Neural crest cell (in vitro differentiated cells): ENCODE measurements around the gene RAB35. TPM values are rescaled to one million over a fixed set of nuclear protein-coding genes. Genes with fewer than 3 reads are reported as not detected.
A peak's percentile ranks its signal among the peaks of the same experiment; 100 is the strongest.

ENCODE experiments used
- DNase-seq: peaks from one replicate; pipeline ENCODE4 v3.0.0; 2021; ENCODE audit warnings: low read depth, mixed read lengths, low spot score
- H3K27ac Mint-ChIP-seq: one replicate; pipeline ENCODE4 v1.8.0; 2021; ENCODE audit warnings: mild to moderate bottlenecking, mixed read lengths; ENCODE audit not compliant: unreplicated experiment
- H3K27me3 Mint-ChIP-seq: 2 replicates; pipeline ENCODE4 v1.8.0; 2021; ENCODE audit warnings: low read depth, mild to moderate bottlenecking, mixed read lengths
- H3K36me3 Mint-ChIP-seq: 2 replicates; pipeline ENCODE4 v1.8.0; 2021; ENCODE audit warnings: low read depth, mild to moderate bottlenecking, mixed read lengths
- H3K4me1 Mint-ChIP-seq: 2 replicates; pipeline ENCODE4 v1.8.0; 2021; ENCODE audit warnings: mixed read lengths
- H3K4me3 Mint-ChIP-seq: one replicate; pipeline ENCODE4 v1.8.0; 2021; ENCODE audit warnings: mild to moderate bottlenecking, mixed read lengths
- H3K9me3 Mint-ChIP-seq: 2 replicates; pipeline ENCODE4 v1.8.0; 2021; ENCODE audit warnings: mixed read lengths
- long read RNA-seq: library from polyadenylated mRNA; unstranded; transcript quantifications from one replicate; pipeline ENCODE4 v2.0.0, GENCODE V29; 2020
- total RNA-seq: library from RNA; stranded (reverse); gene quantifications from 2 replicates; pipeline ENCODE4 v1.2.1, GENCODE V29; 2021
- TF ChIP-seq, protein P1 (sequence below): fragments of 200-600 bp; sonication (generic); conservative IDR thresholded peaks from 2 replicates; pipeline ENCODE4 v1.5.0; 2021; ENCODE audit warnings: antibody characterized with exemption, mild to moderate bottlenecking

Gene RAB35
- 45.1 and 54.1 TPM in 2 replicates for total RNA-seq
- long read RNA-seq, result 0 reads

DNA sequence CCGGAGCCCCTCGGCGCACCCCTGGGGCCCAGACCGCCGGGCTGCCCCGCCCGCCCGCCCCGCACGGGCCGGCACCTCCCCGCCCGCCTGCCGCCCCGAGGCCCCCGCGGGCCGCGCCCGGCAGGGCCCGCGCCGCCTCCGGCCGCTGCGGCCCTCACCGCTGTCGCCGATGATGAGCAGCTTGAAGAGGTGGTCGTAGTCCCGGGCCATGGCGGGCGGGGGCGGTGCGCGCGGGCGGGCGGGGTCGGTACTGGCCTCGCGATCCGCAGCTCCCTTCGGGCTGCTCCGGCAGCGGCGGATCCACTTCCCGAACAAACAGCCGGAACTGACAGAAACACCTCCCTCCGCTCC is at the start of gene RAB35:
Gene RAB35, minus strand, starts transcription at position 313 of the 351 bp plus-strand sequence. Its CDS starts 103 bp downstream, at position 210.
- H3K27me3 Mint-ChIP-seq, result no peaks in the 10 kb centered on the region
- TF ChIP-seq, protein P1, sequence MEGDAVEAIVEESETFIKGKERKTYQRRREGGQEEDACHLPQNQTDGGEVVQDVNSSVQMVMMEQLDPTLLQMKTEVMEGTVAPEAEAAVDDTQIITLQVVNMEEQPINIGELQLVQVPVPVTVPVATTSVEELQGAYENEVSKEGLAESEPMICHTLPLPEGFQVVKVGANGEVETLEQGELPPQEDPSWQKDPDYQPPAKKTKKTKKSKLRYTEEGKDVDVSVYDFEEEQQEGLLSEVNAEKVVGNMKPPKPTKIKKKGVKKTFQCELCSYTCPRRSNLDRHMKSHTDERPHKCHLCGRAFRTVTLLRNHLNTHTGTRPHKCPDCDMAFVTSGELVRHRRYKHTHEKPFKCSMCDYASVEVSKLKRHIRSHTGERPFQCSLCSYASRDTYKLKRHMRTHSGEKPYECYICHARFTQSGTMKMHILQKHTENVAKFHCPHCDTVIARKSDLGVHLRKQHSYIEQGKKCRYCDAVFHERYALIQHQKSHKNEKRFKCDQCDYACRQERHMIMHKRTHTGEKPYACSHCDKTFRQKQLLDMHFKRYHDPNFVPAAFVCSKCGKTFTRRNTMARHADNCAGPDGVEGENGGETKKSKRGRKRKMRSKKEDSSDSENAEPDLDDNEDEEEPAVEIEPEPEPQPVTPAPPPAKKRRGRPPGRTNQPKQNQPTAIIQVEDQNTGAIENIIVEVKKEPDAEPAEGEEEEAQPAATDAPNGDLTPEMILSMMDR, result no peak
- peak within 1 kb of the TSS; percentile 97 for H3K27ac Mint-ChIP-seq
- DNase-seq, result no peak
- no peaks in the 10 kb centered on the region for H3K9me3 Mint-ChIP-seq
- peak within 1 kb of the TSS; percentile 92 for H3K4me3 Mint-ChIP-seq
- no peaks in the 10 kb centered on the region for H3K36me3 Mint-ChIP-seq
- peaks cover 45% of the 10 kb centered on the region for H3K4me1 Mint-ChIP-seq

DNA sequence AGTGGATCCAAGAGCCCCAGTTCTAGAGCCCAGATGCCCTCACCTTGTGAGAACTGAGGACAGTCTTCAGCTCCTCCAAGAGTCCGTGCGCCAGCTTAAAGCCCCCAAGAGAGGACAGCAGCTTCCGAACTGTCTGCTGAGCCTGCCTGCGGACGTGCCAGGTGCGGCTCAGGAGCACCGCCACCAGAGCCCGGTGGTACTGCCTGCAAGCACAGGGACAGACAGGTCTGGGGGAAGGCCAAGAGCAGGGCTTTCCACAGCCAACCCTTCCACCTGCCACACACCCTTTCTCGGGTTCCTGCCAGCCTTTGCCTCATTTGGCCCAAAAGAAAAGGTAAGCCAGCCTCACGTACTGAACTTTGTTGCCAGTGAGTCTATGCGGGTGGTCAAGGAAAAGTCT is 47.7 kb upstream of the RAB35 start:
- Mint-ChIP-seq H3K4me1 (no peaks in the 10 kb centered on the region), H3K27ac (no peak overlapping the region), H3K9me3 (no peaks in the 10 kb centered on the region), H3K4me3 (no peak overlapping the region), H3K36me3 (peaks cover 9% of the 10 kb centered on the region), H3K27me3 (no peaks in the 10 kb centered on the region)
- TF ChIP-seq, protein P1, result no peak
- no peak for DNase-seq

DNA sequence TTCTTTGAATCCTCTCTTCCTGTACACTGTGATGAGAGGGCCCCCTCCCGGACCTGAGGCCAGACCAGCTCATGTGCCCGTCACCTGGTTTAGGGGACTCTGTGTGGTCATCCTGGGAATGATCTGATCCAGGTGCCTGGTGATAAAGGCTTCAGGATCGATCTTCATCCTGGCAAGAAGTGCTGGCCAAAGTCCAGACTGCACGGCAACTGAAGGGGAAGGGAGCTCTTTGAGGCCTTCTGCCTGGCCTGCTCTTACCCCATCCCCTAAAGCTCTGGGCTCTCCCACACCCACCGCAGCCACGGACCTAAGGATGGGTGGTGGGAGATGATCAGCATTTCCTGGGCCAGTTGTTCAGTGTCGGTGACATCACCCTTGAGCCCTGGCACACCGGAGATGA is 46.2 kb upstream of the RAB35 start:
- Mint-ChIP-seq H3K27ac (peak overlapping the region; percentile 35), H3K9me3 (no peaks in the 10 kb centered on the region), H3K4me3 (no peak overlapping the region), H3K4me1 (no peaks in the 10 kb centered on the region), H3K36me3 (peaks cover 7% of the 10 kb centered on the region), H3K27me3 (no peaks in the 10 kb centered on the region)
- no peak for DNase-seq
- TF ChIP-seq, protein P1, result no peak

DNA sequence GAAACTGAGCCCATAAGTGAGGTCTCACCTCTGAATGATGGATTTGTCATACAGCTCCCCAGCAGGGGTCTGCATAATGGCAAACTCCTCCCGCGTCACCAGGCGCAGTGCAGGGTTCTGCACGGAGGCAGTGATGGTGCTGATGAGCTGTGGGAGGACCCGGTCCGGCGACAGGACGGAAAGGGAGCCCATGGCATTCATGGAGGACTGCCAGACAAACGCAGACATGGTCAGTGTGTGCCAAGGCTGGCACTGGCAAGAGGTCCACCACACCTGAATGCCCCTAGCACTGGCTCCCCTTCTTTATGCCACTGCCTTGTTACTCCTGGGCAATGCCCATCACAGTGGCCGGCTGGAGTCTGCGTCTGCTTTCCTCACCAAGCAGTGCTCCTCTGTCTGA is 45.3 kb upstream of the RAB35 start:
- Mint-ChIP-seq H3K4me1 (no peaks in the 10 kb centered on the region), H3K36me3 (peaks cover 7% of the 10 kb centered on the region), H3K27ac (no peak overlapping the region), H3K9me3 (no peaks in the 10 kb centered on the region), H3K4me3 (no peak overlapping the region), H3K27me3 (no peaks in the 10 kb centered on the region)
- no peak for DNase-seq
- TF ChIP-seq, protein P1, result no peak

DNA sequence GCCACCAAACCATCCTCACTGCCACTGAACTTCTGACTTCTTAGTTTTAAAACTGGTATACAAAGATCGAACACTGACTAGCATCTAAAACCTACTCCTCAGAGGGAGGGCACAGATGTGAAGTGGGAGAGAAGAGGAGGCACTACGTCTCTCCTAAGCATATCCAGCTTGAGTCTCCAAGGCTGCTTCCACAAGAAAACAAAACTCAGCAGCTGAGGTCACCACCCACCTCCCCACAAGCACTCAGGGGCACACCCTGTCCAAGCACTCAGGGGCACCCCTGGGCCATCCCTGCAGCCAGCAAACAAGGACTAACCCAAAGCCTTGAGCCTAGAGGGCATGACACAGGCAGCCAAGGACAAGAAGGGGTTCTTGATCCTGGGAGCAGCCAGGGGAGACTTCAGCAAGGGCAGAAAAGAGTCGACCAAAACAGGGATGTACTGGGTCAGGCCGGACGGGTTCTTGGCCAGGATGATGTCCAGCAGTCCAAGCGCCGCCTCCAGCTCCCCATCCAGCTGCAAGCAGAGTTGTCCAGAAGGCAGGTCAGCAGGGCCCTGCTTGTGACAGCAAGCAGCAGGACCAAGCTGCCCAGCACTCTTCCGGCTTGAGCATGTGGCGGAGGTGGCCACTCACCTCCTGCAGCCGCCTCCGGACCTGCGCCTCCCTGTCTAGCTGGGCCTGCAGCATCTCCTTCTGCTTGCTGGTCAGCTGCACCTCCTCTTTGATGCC is 43.1 kb upstream of the RAB35 start:
- Mint-ChIP-seq H3K27me3 (no peaks in the 10 kb centered on the region), H3K36me3 (peaks cover 7% of the 10 kb centered on the region), H3K9me3 (no peaks in the 10 kb centered on the region), H3K4me1 (no peaks in the 10 kb centered on the region), H3K27ac (no peak overlapping the region), H3K4me3 (no peak overlapping the region)
- TF ChIP-seq, protein P1, result no peak
- no peak for DNase-seq
